GM23338 (cell line): ENCODE results near the gene ELOVL2. TPM values are rescaled to one million over a fixed set of nuclear protein-coding genes. Genes with fewer than 3 reads are reported as not detected.

ENCODE experiments used
- ATAC-seq: fragments of 200-7000 bp; cut with Tn5 transposase; 3 replicates; pipeline ENCODE4 v1.9.1; 2020
- DNase-seq: peaks from one replicate; pipeline ENCODE4 v3.0.0-alpha.2; 2015; ENCODE audit warnings: low spot score
- H2AFZ ChIP-seq: fragments of 200-600 bp; sonication (generic); 2 replicates; pipeline ENCODE4 v1.8.0; 2016; ENCODE audit warnings: antibody characterized with exemption, mild to moderate bottlenecking, moderate library complexity
- H3F3A ChIP-seq: fragments of 200-600 bp; sonication (generic); replicated peaks from 2 replicates; pipeline ENCODE4 v1.8.0; 2017; ENCODE audit warnings: antibody characterized with exemption, mixed run types, low read depth
- H3K27ac ChIP-seq: fragments of 200-600 bp; sonication (generic); 2 replicates; pipeline ENCODE4 v1.6.1; 2016; ENCODE audit warnings: low read depth
- H3K27me3 ChIP-seq: fragments of 200-600 bp; sonication (generic); 2 replicates; pipeline ENCODE4 v1.8.0; 2016; ENCODE audit warnings: mild to moderate bottlenecking, mixed run types, moderate library complexity; ENCODE audit not compliant: insufficient read depth
- H3K36me3 ChIP-seq: fragments of 200-600 bp; sonication (generic); 2 replicates; pipeline ENCODE4 v1.8.0; 2016; ENCODE audit warnings: mild to moderate bottlenecking; ENCODE audit not compliant: insufficient read depth
- H3K4me1 ChIP-seq: fragments of 200-600 bp; sonication (generic); 2 replicates; pipeline ENCODE4 v1.8.0; 2016; ENCODE audit warnings: mild to moderate bottlenecking, moderate library complexity; ENCODE audit not compliant: insufficient read depth
- H3K4me2 ChIP-seq: fragments of 200-600 bp; sonication (generic); 2 replicates; pipeline ENCODE4 v1.7.1; 2017; ENCODE audit warnings: mixed run types
- H3K4me3 ChIP-seq: fragments of 200-600 bp; sonication (generic); 2 replicates; pipeline ENCODE4 v1.6.1; 2016; ENCODE audit warnings: mixed run types
- H3K79me2 ChIP-seq: fragments of 200-600 bp; sonication (generic); replicated peaks from 2 replicates; pipeline ENCODE4 v1.8.0; 2017; ENCODE audit warnings: mild to moderate bottlenecking; ENCODE audit not compliant: insufficient read depth
- H3K9me2 ChIP-seq: fragments of 200-600 bp; sonication (generic); 2 replicates; pipeline ENCODE4 v1.8.0; 2017; ENCODE audit not compliant: insufficient read depth
- H4K20me1 ChIP-seq: fragments of 200-600 bp; sonication (generic); replicated peaks from 2 replicates; pipeline ENCODE4 v1.8.0; 2017; ENCODE audit warnings: mild to moderate bottlenecking; ENCODE audit not compliant: insufficient read depth
- H3K27ac Mint-ChIP-seq: 2 replicates; pipeline ENCODE4 v1.8.0; 2020; ENCODE audit warnings: inconsistent platforms, mild to moderate bottlenecking, moderate library complexity, mixed read lengths
- H3K27me3 Mint-ChIP-seq: 3 replicates; pipeline ENCODE4 v1.8.0; 2022; ENCODE audit warnings: low read depth, mild to moderate bottlenecking, moderate library complexity, mixed read lengths, inconsistent platforms; ENCODE audit not compliant: insufficient read depth, poor library complexity
- H3K36me3 Mint-ChIP-seq: 3 replicates; pipeline ENCODE4 v1.8.0; 2021; ENCODE audit warnings: low read depth, mild to moderate bottlenecking, inconsistent platforms, moderate library complexity, mixed read lengths
- H3K4me1 Mint-ChIP-seq: 3 replicates; pipeline ENCODE4 v1.8.0; 2020; ENCODE audit warnings: mild to moderate bottlenecking, inconsistent platforms, mixed read lengths
- H3K4me3 Mint-ChIP-seq: 3 replicates; pipeline ENCODE4 v1.8.0; 2021; ENCODE audit warnings: moderate library complexity, mild to moderate bottlenecking, inconsistent platforms, mixed read lengths
- H3K9me3 Mint-ChIP-seq: 3 replicates; pipeline ENCODE4 v1.8.0; 2020; ENCODE audit warnings: moderate library complexity, mild to moderate bottlenecking, inconsistent platforms, mixed read lengths
- CREB1 ChIP-seq: fragments of 250-450 bp; sonication (Bioruptor Pico); IDR thresholded peaks from 2 replicates; pipeline ENCODE4 v1.5.0; 2020; ENCODE audit warnings: low read depth, mild to moderate bottlenecking, moderate library complexity
- ETS1 ChIP-seq: IDR thresholded peaks from 2 replicates; pipeline ENCODE4 v1.6.1; 2016; ENCODE audit warnings: antibody characterized with exemption
- EZH2phosphoT487 ChIP-seq: fragments of 200-600 bp; sonication (generic); IDR thresholded peaks from one replicate; pipeline ENCODE4 v1.8.1; 2018; ENCODE audit warnings: antibody characterized with exemption; ENCODE audit not compliant: unreplicated experiment
- JUNB ChIP-seq: IDR thresholded peaks from one replicate; pipeline ENCODE4 v1.6.1; 2016; ENCODE audit warnings: antibody characterized with exemption; ENCODE audit not compliant: unreplicated experiment
- NANOG ChIP-seq: IDR thresholded peaks from 2 replicates; pipeline ENCODE4 v1.6.1; 2016; ENCODE audit warnings: antibody characterized with exemption, borderline replicate concordance
- POLR2AphosphoS5 ChIP-seq: IDR thresholded peaks from 2 replicates; pipeline ENCODE4 v1.6.1; 2016; ENCODE audit warnings: antibody characterized with exemption, low read depth
- REST ChIP-seq: IDR thresholded peaks from one replicate; pipeline ENCODE4 v1.6.1; 2018; ENCODE audit warnings: antibody characterized with exemption; ENCODE audit not compliant: unreplicated experiment
- STAT1 ChIP-seq: IDR thresholded peaks from one replicate; pipeline ENCODE4 v1.6.1; 2016; ENCODE audit warnings: antibody characterized with exemption; ENCODE audit not compliant: unreplicated experiment
- ZNF114 ChIP-seq: fragments of 250-450 bp; sonication (Bioruptor Pico); IDR thresholded peaks from 2 replicates; pipeline ENCODE4 v1.5.0; 2020; ENCODE audit warnings: mild to moderate bottlenecking, moderate library complexity
- ZNF331 ChIP-seq: fragments of 250-450 bp; sonication (Bioruptor Pico); IDR thresholded peaks from 2 replicates; pipeline ENCODE4 v1.5.0; 2020; ENCODE audit warnings: low read depth, mild to moderate bottlenecking, moderate library complexity
- polyA plus RNA-seq: library from polyadenylated mRNA; unstranded; fragments of >200 nt; fragmentation: Nextera tagmentation; extraction: Ambion mirVana; gene quantifications from 2 replicates; pipeline ENCODE4 v1.2.1, GENCODE V29; 2016
- total RNA-seq: library from RNA; depleted of rRNA; stranded (reverse); fragments of >200 nt; shearing (Covaris generic); gene quantifications from 2 replicates; pipeline ENCODE4 v1.2.3, GENCODE V29; 2014

The ELOVL2 gene
- total and polyA plus RNA-seq, 2 experiments from 2014 or later = 1.2 to 1.6 TPM

GRCh38 chr6:10964684-10965083, 79.4 kb downstream of the ELOVL2 start:
- no peaks in the 10 kb centered on the region for H4K20me1 ChIP-seq
- Mint-ChIP-seq H3K4me3 (no peak overlapping the region), H3K4me1 (peaks cover 8% of the 10 kb centered on the region; the same call in 2 of the 3 replicates), H3K27ac (no peak overlapping the region), H3K9me3 (peaks cover 6% of the 10 kb centered on the region; the same call in 2 of the 3 replicates), H3K36me3 (peaks cover 25% of the 10 kb centered on the region; the same call in 2 of the 3 replicates), H3K27me3 (peaks cover 34% of the 10 kb centered on the region)
- no peak overlapping the region for H2AFZ ChIP-seq
- no peaks in the 10 kb centered on the region for H3K9me2 ChIP-seq
- DNase-seq (no peak), ATAC-seq (no peak)
- no peak overlapping the region for H3K27ac ChIP-seq
- TF ChIP-seq POLR2AphosphoS5 = no peak
- TF ChIP-seq ZNF331 (CRISPR knock-in tag) = no peak
- TF ChIP-seq NANOG = no peak
- 0 out of 2 replicates have a peak, but pooled peaks cover 4% of the 10 kb centered on the region for H3F3A ChIP-seq
- peaks cover 58% of the 10 kb centered on the region for H3K27me3 ChIP-seq
- H3K4me2 ChIP-seq = no peak overlapping the region
- no peak overlapping the region for H3K4me3 ChIP-seq
- H3K79me2 ChIP-seq = no peaks in the 10 kb centered on the region
- H3K4me1 ChIP-seq = 0 out of 2 replicates have a peak, but pooled peaks cover 12% of the 10 kb centered on the region
- H3K36me3 ChIP-seq = peaks cover 3% of the 10 kb centered on the region; the same call in 1 of the 2 replicates

GRCh38 chr6:10963113-10963512, 81.0 kb downstream of the ELOVL2 start:
- peaks cover 36% of the 10 kb centered on the region for H3K27me3 Mint-ChIP-seq
- H3K27ac Mint-ChIP-seq = no peak overlapping the region
- Histone ChIP-seq H3K9me2 (no peaks in the 10 kb centered on the region), H3K36me3 (peaks cover 3% of the 10 kb centered on the region; the same call in 1 of the 2 replicates), H4K20me1 (no peaks in the 10 kb centered on the region), H3K27ac (no peak overlapping the region), H3K79me2 (no peaks in the 10 kb centered on the region), H3K27me3 (peaks cover 59% of the 10 kb centered on the region), H3K4me3 (no peak overlapping the region), H3K4me2 (no peak overlapping the region), H3K4me1 (0 out of 2 replicates have a peak, but pooled peaks cover 12% of the 10 kb centered on the region), H3F3A (0 out of 2 replicates have a peak, but pooled peaks cover 4% of the 10 kb centered on the region), H2AFZ (no peak overlapping the region)
- H3K4me1 Mint-ChIP-seq = peaks cover 8% of the 10 kb centered on the region
- H3K36me3 Mint-ChIP-seq = peaks cover 24% of the 10 kb centered on the region; the same call in 2 of the 3 replicates
- DNase-seq (no peak), ATAC-seq (peak; percentile 81)
- peaks cover 6% of the 10 kb centered on the region; the same call in 2 of the 3 replicates for H3K9me3 Mint-ChIP-seq
- H3K4me3 Mint-ChIP-seq = no peak overlapping the region
- no peak for TF ChIP-seq ZNF114 (CRISPR knock-in tag)
- no peak for TF ChIP-seq ETS1
- no peak for TF ChIP-seq JUNB
- TF ChIP-seq STAT1 = no peak
- no peak for TF ChIP-seq REST
- TF ChIP-seq POLR2AphosphoS5 = no peak
- no peak for TF ChIP-seq CREB1 (CRISPR knock-in tag)
- no peak for TF ChIP-seq EZH2phosphoT487
